Mammary epithelial cell (primary cell): ENCODE data around the gene NRTN.
"Not testable (repeated sequence)": the region's sequence is repeated elsewhere in the genome, so short reads cannot be mapped to it uniquely, and the experiment has no call there.

ENCODE experiments used
- EZH2 ChIP-seq: IDR thresholded peaks from 2 replicates; pipeline ENCODE4 v1.6.1; 2012; ENCODE audit warnings: low read length, inconsistent platforms, borderline replicate concordance
- TF ChIP-seq, protein P1 (sequence below), 2 donors: IDR thresholded peaks in 1 of 2; conservative IDR thresholded peaks in 1 of 2; 2 replicates each; pipeline ENCODE4 v1.5.1; 2011 to 2012; ENCODE audit warnings: inconsistent platforms in 2 of 2, low read length in 2 of 2, mild to moderate bottlenecking in 2 of 2, control low read depth in 1 of 2, low read depth in 1 of 2; ENCODE audit not compliant: insufficient read depth in 1 of 2; ENCODE audit errors: extremely low read depth in 1 of 2

- TF ChIP-seq, protein P1, sequence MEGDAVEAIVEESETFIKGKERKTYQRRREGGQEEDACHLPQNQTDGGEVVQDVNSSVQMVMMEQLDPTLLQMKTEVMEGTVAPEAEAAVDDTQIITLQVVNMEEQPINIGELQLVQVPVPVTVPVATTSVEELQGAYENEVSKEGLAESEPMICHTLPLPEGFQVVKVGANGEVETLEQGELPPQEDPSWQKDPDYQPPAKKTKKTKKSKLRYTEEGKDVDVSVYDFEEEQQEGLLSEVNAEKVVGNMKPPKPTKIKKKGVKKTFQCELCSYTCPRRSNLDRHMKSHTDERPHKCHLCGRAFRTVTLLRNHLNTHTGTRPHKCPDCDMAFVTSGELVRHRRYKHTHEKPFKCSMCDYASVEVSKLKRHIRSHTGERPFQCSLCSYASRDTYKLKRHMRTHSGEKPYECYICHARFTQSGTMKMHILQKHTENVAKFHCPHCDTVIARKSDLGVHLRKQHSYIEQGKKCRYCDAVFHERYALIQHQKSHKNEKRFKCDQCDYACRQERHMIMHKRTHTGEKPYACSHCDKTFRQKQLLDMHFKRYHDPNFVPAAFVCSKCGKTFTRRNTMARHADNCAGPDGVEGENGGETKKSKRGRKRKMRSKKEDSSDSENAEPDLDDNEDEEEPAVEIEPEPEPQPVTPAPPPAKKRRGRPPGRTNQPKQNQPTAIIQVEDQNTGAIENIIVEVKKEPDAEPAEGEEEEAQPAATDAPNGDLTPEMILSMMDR (conservative IDR thresholded peaks at IDR 0.05 in 1 of 2, IDR thresholded peaks at IDR 0.05 in 1 of 2; ENCODE audit: extremely low read depth in 1 of 2, insufficient read depth in 1 of 2, low read depth in 1 of 2, low read length in 2 of 2), result not testable (repeated sequence)
- not testable (repeated sequence) for TF ChIP-seq EZH2
Measured at GRCh38 chr19:5848621-5849020, 43.8 kb downstream of the NRTN start.
